SK-N-MC (cell line): ENCODE results near the gene CNNM2.

ENCODE experiments used
- EZH2 ChIP-seq: fragments of 200-600 bp; sonication (generic); IDR thresholded peaks from one replicate; pipeline ENCODE4 v1.6.1; 2017; ENCODE audit warnings: antibody characterized with exemption
- POLR2AphosphoS5 ChIP-seq: IDR thresholded peaks from 2 replicates; pipeline ENCODE4 v1.6.1; 2012; ENCODE audit warnings: mild to moderate bottlenecking, low read depth, low read length, borderline replicate concordance

DNA sequence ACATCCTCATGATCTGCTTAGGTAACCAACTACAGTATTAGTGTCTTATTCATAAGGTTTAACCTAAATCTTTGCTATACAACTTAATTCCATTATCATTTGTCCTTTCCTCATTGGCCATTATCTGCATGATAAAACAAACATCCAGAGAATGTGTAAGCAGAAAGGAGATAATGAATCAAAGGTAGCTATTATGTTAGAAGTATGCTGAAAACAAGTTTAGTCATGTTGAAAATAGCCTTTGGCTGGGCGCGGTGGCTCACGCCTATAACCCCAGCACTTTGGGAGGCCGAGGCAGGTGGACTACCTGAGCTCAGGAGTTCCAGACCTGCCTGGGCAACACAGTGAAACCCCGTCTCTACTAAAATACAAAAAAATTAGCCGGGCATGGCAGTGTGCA, 196.8 kb downstream of the CNNM2 start:
- TF ChIP-seq EZH2 (no peak), POLR2AphosphoS5 (no peak)
